ENCODE measurements around the gene ABTB2. TPM values are rescaled to one million over a fixed set of nuclear protein-coding genes. Genes with fewer than 3 reads are reported as not detected.

The ABTB2 gene
- total RNA-seq, 4 donors from 2014 or later = 0.79 to 4.1 (median 3.7) TPM

DNA sequence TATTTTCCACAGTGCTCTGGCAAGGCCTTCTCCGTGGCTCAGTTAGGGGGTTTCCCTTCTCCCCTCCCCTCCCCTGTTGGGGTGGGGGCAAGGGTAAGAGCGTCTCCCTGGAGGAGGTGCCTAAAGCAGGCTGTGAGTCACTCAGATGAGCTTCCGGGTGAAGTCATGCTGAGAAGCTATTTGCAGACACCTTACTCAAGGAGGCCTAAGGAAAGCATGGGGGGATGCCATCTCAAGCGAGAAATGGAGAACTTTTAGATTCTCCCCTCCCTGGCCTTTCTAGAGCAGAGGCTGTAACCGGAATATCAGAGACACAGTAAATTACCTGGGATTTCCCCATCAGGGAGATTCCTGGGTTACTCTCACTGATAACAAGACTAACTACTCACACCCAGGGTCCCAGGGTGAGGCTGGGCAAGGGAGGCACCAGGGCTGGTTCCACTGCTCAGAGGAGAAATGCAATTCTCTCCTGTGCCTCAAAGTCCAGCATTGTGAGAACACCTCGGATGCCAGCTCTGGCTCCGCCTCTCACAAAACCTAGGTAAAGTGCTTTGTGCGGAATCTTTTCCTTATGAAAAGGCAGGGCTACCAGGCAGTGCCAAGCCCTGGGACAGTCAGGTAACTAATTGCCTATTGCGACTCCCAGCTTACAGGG, 123.6 kb downstream of the ABTB2 start:
- H3K9me3 ChIP-seq = no peaks in the 10 kb centered on the region
- DNase-seq = no peak
- H3K27me3 ChIP-seq = no peaks in the 10 kb centered on the region
- H3K4me1 ChIP-seq = peaks cover 0 to 13% (median 8%) of the 10 kb centered on the region in 3 donors
- WGBS, 2 donors = 20 to 73% methylated on average over 6 of the region's 9 CpGs
- intact Hi-C loops (cut with DNase I) = no loop called here
- no peak overlapping the region for H3K4me3 ChIP-seq
- peak overlapping the region in 1 of 4 donors; percentile 46 for H3K27ac ChIP-seq
- no peaks in the 10 kb centered on the region for H3K36me3 ChIP-seq
- TF ChIP-seq, protein P1, sequence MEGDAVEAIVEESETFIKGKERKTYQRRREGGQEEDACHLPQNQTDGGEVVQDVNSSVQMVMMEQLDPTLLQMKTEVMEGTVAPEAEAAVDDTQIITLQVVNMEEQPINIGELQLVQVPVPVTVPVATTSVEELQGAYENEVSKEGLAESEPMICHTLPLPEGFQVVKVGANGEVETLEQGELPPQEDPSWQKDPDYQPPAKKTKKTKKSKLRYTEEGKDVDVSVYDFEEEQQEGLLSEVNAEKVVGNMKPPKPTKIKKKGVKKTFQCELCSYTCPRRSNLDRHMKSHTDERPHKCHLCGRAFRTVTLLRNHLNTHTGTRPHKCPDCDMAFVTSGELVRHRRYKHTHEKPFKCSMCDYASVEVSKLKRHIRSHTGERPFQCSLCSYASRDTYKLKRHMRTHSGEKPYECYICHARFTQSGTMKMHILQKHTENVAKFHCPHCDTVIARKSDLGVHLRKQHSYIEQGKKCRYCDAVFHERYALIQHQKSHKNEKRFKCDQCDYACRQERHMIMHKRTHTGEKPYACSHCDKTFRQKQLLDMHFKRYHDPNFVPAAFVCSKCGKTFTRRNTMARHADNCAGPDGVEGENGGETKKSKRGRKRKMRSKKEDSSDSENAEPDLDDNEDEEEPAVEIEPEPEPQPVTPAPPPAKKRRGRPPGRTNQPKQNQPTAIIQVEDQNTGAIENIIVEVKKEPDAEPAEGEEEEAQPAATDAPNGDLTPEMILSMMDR (IDR thresholded peaks at IDR 0.05) = no peak
- TF ChIP-seq POLR2A (IDR thresholded peaks at IDR 0.05) = no peak

DNA sequence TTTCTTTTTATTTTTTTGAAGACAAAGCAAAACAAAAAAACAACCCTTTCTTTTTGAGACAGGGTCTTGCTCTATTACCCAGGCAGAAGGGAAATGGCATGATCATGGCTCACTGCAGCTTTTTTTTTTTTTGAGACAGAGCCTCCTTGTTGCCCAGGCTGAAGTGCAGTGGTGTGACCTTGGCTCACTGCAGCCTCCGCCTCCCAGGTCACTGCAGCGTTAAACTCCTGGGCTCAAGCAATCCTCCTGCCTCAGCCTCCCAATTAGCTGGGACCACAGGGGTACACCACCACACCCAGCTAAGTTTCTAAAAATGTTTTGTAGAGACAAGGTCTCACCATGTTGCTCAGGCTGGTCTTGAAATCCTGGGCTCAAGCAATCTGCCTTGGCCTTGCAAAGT, 124.6 kb downstream of the ABTB2 start:
- DNase-seq = no peak
- Histone ChIP-seq H3K9me3 (no peaks in the 10 kb centered on the region), H3K27ac (no peak overlapping the region), H3K27me3 (no peaks in the 10 kb centered on the region), H3K4me3 (no peak overlapping the region), H3K4me1 (peaks cover 0 to 13% (median 8%) of the 10 kb centered on the region in 3 donors), H3K36me3 (no peaks in the 10 kb centered on the region)
- intact Hi-C loops (cut with DNase I) = no loop called here
- WGBS, 2 donors = 100% methylated on average over 1 to 2 of the region's 2 CpGs
- TF ChIP-seq, protein P1 (IDR thresholded peaks at IDR 0.05) = no peak
- TF ChIP-seq POLR2A (IDR thresholded peaks at IDR 0.05) = no peak

DNA sequence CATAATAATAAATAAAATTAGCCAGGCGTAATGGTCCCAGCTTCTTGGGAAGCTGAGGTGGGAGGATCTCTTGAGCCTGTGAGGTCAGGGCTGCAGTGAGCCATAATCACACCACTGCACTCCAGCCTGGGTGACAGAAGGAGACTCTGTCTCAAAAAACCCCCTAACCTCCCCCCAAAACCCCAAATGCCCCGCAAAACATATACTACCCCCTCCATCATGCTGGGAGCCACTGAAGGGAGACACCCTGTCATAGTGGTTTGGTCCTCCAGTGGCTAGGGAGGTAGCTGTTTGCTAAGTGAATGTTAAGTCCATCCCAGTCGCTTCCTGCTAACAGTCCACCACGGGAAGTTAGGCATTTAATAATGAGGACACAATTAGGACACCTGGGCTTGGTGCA, 125.0 kb downstream of the ABTB2 start:
- TF ChIP-seq, protein P1 (IDR thresholded peaks at IDR 0.05) = no peak
- TF ChIP-seq POLR2A (IDR thresholded peaks at IDR 0.05) = no peak
- no peak for DNase-seq
- no peaks in the 10 kb centered on the region for H3K9me3 ChIP-seq
- peaks cover 0 to 13% (median 8%) of the 10 kb centered on the region in 3 donors for H3K4me1 ChIP-seq
- no peaks in the 10 kb centered on the region for H3K27me3 ChIP-seq
- H3K27ac ChIP-seq = no peak overlapping the region
- H3K4me3 ChIP-seq = no peak overlapping the region
- no peaks in the 10 kb centered on the region for H3K36me3 ChIP-seq
- 87 to 91% methylated on average over 3 to 4 of the region's 4 CpGs for WGBS, 2 donors
- intact Hi-C loops (cut with DNase I) = no loop called here

DNA sequence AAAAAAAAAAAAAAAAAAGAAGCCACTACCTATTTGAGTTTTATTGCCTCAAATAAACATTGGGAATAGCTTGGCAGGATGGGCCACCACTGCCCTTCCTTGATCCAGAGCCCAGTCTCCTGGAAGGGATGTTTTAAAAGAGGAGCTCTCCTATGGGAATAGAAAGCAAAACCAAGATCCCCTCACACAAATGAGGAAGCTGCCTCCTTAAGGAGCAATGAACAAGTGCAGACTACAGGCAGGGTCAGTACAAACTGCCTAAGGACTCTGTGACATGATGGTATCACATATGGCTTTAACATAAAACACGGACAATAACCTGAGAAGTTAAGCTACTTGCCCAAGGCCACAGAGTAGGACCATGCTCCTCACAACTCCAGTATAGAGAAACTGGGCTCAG, 131.6 kb downstream of the ABTB2 start:
- no peak for TF ChIP-seq POLR2A (IDR thresholded peaks at IDR 0.05)
- TF ChIP-seq, protein P1 (IDR thresholded peaks at IDR 0.05) = no peak
- Histone ChIP-seq H3K27me3 (no peaks in the 10 kb centered on the region), H3K9me3 (no peaks in the 10 kb centered on the region), H3K27ac (no peak overlapping the region), H3K4me3 (no peak overlapping the region), H3K4me1 (peaks cover 0 to 13% (median 4%) of the 10 kb centered on the region in 3 donors), H3K36me3 (no peaks in the 10 kb centered on the region)
- 71 to 81% methylated on average over 1 of the region's 1 CpG for WGBS, 2 donors
- intact Hi-C loops (cut with DNase I) = no loop called here
- no peak for DNase-seq

DNA sequence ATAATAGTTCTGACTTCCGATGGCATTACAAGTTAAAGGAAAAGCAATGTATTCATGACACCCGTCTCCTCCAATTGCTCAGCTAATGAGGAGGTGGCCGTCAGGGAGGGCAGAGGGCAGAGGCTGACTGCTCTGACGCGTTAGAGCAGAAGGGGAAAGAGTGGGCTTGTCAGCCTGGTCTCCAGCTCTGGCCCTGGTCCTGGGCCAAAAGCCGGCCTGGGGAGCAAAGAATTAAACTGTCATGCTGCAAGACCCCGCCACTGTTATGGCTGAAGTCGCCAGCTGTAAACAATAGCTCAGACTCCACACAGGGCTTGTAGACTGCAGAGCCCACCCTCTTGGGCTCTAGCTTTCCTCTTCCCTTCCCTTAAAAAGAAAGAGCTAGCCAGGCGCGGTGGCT, 132.7 kb downstream of the ABTB2 start:
- WGBS, 2 donors = 84 to 88% methylated on average over 8 to 10 of the region's 10 CpGs

More for the DNA sequence above, 132.7 kb downstream of the ABTB2 start:
- Histone ChIP-seq H3K4me3 (no peak overlapping the region), H3K9me3 (no peaks in the 10 kb centered on the region), H3K4me1 (peaks cover 0 to 13% (median 4%) of the 10 kb centered on the region in 3 donors), H3K27me3 (no peaks in the 10 kb centered on the region), H3K27ac (no peak overlapping the region), H3K36me3 (no peaks in the 10 kb centered on the region)
- intact Hi-C loops (cut with DNase I) = no loop called here
- no peak for DNase-seq
- no peak for TF ChIP-seq POLR2A (IDR thresholded peaks at IDR 0.05)
- TF ChIP-seq, protein P1 (IDR thresholded peaks at IDR 0.05) = no peak

Data from esophagus squamous epithelium (tissue), 5 donors.